Medulla oblongata (tissue), 1 donor: Measurements from ENCODE around the gene LRRC63.

Experiments
- DNase-seq: peaks from one replicate; pipeline ENCODE4 v3.0.0-alpha.2; 2015; ENCODE audit errors: extremely low spot score

The LRRC63 gene

GRCh38 chr13:46311217-46311616 is 99.5 kb downstream of the LRRC63 start:
- no peak for DNase-seq

GRCh38 chr13:46313024-46313423 is 101.3 kb downstream of the LRRC63 start:
- no peak for DNase-seq

DNA sequence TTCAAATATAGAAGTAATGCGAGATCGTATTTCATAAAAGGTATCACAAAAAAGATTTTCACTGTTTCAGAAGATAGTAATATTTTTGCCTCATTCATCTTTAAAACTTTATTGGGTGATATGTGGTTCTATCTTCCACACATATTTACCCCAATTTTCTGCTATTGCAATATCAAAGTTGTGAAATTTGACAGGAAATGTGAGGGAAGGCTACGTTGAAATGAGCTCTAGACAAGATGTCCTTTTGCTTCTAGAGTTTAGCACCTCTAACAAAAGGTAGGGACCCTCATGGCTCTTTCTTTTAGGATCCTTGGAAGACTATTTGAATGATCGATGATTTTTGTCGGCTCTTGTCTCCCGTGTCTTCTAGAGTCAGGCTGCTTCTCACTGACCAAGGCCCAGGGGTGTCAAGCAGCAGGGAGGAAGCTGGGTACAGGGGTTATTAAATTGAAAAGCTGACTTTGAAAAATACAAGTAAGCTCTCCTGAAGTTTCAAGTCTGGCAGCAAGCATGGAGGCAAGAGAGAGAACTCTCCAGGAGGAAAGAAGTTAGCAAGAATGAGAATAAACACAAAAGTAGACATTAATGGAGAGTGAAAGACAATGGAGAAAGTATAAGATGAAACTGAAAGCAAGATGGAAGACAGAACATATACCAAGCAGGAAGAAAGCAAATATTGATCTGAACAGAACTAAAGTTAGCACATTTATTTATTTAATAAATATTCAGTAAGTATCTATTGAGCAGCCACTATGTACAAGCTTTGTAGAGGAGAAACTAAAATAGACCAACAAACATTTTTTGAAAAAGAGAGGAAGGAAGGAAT is 101.9 kb downstream of the LRRC63 start:
- no peak for DNase-seq

GRCh38 chr13:46314587-46314986 is 102.9 kb downstream of the LRRC63 start:
- no peak for DNase-seq

GRCh38 chr13:46315036-46315435 is 103.3 kb downstream of the LRRC63 start:
- no peak for DNase-seq

DNA sequence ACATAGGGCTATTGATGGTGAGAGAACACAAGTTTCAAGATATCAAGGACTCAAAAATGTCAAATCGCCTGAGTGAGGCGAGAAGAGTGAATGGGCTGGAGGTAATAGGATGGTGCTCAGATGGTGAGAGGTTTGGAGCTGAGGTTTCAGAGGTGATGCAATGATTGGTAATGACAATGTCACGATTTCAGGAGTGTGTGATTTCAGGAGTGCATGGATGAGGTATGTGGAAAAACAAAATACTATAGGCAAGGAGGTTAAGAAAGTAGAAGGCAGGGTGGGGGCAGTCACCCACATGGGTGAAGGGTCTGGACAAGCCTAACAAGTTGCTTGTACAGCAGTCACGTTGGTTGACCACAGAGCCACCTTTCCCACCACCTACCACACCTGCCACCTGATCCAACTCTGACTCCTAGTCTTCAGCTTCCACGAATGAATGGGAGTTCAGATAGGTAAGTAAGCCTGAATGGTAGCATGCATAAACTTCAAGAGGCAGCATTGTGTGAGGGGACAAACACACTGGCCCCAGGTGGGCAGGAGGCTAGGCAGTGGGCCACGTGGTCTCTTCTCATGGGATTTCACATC is 103.9 kb downstream of the LRRC63 start:
- DNase-seq, result no peak

- DNase-seq, result no peak
Measured at GRCh38 chr13:46317120-46317519, 105.4 kb downstream of the LRRC63 start.

- no peak for DNase-seq
Measured at GRCh38 chr13:46318986-46319385, 107.3 kb downstream of the LRRC63 start.

DNA sequence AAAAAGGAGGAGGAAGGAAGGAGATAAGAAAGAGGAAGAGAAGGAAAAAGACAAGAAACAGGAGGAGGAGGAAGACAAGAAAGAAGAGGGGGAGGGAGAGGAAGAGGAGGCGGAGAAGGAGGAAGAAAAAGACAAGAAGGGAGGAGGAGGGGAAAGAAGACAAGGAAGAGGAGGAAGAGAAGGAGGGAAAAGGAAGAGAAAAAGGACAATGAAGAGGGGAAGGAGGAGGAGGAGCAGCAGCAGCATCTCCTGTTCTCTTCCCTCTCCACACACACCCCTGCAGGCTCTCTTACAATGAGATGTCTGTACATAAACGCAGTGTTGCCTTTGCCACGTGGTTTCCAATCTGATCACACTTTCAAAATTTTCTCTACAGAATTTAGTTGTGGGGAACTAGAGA is 108.7 kb downstream of the LRRC63 start:
- DNase-seq, result no peak

DNA sequence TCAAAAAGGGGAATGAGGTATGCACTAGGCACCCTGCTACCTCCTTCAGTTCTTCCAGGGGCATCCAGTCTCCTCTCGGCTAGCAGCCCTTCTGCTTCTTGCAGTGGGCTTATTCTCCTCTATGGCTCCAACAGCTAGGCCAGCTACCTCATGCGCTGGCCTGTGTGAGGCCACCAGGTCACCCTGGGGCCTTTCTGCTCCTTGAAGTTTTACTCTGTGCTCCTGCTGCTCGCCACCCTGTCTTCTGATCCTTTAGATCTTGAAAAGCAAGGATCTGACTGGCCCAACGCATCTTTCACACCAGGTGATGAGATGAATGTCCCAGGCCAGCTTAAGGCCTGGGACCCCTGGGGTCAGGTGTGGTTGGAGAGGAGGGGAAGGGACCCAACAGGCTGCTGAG is 109.1 kb downstream of the LRRC63 start:
- no peak for DNase-seq

DNA sequence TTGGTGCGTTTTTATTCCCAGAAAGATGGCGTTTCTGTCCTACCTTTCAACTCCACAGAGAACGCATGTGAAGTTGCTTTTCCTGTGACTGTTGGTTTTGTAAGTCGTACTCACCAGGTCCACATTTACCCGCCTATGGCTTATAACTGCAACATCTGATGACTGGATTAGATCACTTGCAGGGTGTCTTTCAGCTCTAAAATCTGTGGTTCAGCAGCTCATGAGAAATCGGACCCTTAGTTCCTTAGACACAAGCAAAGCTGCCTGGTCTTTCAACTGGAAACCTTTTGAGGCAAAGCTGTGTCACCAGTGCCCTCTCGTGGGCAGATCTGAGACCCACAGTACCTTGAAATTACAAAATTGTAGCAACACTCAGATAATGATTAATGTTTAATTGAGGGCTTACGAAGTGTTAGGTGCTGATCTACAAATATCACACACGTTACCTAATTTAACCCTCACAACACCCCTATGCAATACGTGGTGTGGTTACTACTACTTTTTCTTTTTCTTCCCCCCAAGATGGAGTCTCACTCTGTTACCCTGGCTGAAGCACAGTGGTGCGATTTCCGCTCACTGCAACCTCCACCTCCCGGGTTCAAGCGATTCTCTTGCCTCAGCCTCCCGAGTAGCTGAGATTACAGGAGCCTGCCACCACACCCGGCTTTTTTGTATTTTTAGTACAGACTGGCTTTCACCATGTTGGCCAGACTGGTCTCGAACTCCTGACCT is 109.9 kb downstream of the LRRC63 start:
- DNase-seq, result peak; percentile 84

DNA sequence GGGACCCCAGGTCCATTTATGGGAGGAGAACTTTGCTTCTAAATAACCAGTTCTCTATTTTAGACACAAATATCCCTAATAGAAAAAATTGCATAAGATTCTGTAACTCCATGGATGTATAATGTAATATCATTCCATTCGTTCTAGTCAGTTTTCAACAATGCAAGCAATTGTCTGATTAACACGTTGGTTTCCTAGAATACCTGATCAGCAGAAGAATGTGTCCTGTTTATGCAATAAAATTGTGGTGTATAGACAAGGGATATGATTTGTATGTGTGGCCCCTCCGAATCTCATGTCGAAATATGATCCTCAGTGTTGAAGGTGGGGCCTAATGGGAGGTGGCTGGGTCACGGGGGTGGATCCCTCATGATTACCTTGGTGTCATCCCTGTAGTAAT is 113.2 kb downstream of the LRRC63 start:
- no peak for DNase-seq
